ENCODE results near the gene VSTM2L. TPM values are rescaled to one million over a fixed set of nuclear protein-coding genes. Genes with fewer than 3 reads are reported as not detected.

VSTM2L gene
- total and polyA plus RNA-seq, 2 of the 13 experiments (the other 11 are each of a cell fraction or from before 2014, with no cell fraction given), result not detected

DNA sequence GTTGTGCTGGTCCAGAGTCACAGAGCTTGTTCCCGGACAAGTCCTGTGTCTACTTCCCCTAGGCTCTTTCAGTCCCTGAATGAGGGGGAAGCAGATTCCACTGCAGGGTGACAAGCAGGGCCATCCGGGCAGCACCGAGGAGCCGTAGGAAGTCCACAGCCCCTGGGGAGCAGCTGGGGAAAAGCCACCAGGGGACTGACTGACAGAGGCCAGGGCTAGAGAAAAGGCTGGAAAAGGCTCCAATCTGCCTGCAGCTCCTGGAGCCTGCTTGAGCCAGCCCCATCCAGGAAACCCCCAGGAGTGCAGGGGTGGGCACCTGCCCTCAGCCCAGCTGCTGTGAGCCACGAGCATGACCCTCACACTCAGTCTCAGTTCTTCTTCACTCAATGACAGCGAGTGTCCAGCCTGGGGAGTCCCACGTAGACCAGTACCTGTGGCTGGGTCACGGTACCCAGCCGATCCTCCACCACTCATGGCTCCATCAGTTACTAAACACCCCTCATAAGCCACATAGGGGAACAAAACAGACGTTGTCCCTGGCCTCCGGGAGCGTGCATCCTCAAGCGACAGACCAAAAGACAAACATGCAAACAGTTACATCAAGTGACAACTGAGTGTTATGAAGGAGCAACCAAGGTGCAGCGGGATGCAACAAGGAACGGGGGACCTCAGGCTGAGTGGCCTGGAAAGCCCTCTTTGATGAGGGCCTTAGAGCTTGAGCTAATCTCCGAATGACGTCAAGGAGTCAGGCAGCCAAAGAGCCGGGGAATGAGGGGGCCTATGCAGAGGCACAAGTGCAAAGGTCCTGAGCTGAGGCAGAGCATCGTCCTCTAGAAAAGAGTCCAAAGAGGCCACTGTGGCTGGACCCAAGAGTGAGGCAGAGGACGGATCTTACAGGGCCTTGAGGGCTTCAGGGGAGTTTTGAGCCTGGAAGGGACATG, 24.8 kb upstream of the VSTM2L start (continued):
- TF ChIP-seq KDM2A (CRISPR knock-in tag; IDR thresholded peaks at IDR 0.05; ENCODE audit: borderline replicate concordance, low read depth) (peak; percentile 53; the same call in 1 of the 2 replicates), ZNF530 (CRISPR knock-in tag; IDR thresholded peaks at IDR 0.05; ENCODE audit: low read depth) (no peak), ZNF567 (CRISPR knock-in tag; IDR thresholded peaks at IDR 0.05; ENCODE audit: borderline replicate concordance) (no peak), HNF4A (CRISPR knock-in tag; IDR thresholded peaks at IDR 0.05) (peak; percentile 87), RFX3 (CRISPR knock-in tag; IDR thresholded peaks at IDR 0.05) (no peak), DNMT1 (CRISPR knock-in tag; IDR thresholded peaks at IDR 0.05) (no peak), MED8 (CRISPR knock-in tag; IDR thresholded peaks at IDR 0.05; ENCODE audit: insufficient replicate concordance) (no peak), TIGD3 (CRISPR knock-in tag; IDR thresholded peaks at IDR 0.05; ENCODE audit: borderline replicate concordance) (no peak), ELK4 (CRISPR knock-in tag; IDR thresholded peaks at IDR 0.05; ENCODE audit: borderline replicate concordance) (no peak), ZNF44 (CRISPR knock-in tag; IDR thresholded peaks at IDR 0.05) (no peak), SMAD3 (CRISPR knock-in tag; IDR thresholded peaks at IDR 0.05) (no peak), ZNF775 (CRISPR knock-in tag; IDR thresholded peaks at IDR 0.05; ENCODE audit: borderline replicate concordance) (no peak), ZNF124 (CRISPR knock-in tag; IDR thresholded peaks at IDR 0.05) (no peak), CBFB (CRISPR knock-in tag; IDR thresholded peaks at IDR 0.05) (no peak), MED13 (CRISPR knock-in tag; IDR thresholded peaks at IDR 0.05) (no peak), HHEX (CRISPR knock-in tag; IDR thresholded peaks at IDR 0.05) (no peak)
- TF ChIP-seq, protein P1, sequence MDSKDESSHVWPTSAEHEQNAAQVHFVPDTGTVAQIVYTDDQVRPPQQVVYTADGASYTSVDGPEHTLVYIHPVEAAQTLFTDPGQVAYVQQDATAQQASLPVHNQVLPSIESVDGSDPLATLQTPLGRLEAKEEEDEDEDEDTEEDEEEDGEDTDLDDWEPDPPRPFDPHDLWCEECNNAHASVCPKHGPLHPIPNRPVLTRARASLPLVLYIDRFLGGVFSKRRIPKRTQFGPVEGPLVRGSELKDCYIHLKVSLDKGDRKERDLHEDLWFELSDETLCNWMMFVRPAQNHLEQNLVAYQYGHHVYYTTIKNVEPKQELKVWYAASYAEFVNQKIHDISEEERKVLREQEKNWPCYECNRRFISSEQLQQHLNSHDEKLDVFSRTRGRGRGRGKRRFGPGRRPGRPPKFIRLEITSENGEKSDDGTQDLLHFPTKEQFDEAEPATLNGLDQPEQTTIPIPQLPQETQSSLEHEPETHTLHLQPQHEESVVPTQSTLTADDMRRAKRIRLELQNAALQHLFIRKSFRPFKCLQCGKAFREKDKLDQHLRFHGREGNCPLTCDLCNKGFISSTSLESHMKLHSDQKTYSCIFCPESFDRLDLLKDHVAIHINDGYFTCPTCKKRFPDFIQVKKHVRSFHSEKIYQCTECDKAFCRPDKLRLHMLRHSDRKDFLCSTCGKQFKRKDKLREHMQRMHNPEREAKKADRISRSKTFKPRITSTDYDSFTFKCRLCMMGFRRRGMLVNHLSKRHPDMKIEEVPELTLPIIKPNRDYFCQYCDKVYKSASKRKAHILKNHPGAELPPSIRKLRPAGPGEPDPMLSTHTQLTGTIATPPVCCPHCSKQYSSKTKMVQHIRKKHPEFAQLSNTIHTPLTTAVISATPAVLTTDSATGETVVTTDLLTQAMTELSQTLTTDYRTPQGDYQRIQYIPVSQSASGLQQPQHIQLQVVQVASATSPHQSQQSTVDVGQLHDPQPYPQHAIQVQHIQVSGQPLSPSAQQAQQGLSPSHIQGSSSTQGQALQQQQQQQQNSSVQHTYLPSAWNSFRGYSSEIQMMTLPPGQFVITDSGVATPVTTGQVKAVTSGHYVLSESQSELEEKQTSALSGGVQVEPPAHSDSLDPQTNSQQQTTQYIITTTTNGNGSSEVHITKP (CRISPR knock-in tag; IDR thresholded peaks at IDR 0.05; ENCODE audit: low read depth), result no peak
- TF ChIP-seq, protein P2, sequence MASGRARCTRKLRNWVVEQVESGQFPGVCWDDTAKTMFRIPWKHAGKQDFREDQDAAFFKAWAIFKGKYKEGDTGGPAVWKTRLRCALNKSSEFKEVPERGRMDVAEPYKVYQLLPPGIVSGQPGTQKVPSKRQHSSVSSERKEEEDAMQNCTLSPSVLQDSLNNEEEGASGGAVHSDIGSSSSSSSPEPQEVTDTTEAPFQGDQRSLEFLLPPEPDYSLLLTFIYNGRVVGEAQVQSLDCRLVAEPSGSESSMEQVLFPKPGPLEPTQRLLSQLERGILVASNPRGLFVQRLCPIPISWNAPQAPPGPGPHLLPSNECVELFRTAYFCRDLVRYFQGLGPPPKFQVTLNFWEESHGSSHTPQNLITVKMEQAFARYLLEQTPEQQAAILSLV (CRISPR knock-in tag; IDR thresholded peaks at IDR 0.05; ENCODE audit: borderline replicate concordance), result no peak
- TF ChIP-seq, protein P3, sequence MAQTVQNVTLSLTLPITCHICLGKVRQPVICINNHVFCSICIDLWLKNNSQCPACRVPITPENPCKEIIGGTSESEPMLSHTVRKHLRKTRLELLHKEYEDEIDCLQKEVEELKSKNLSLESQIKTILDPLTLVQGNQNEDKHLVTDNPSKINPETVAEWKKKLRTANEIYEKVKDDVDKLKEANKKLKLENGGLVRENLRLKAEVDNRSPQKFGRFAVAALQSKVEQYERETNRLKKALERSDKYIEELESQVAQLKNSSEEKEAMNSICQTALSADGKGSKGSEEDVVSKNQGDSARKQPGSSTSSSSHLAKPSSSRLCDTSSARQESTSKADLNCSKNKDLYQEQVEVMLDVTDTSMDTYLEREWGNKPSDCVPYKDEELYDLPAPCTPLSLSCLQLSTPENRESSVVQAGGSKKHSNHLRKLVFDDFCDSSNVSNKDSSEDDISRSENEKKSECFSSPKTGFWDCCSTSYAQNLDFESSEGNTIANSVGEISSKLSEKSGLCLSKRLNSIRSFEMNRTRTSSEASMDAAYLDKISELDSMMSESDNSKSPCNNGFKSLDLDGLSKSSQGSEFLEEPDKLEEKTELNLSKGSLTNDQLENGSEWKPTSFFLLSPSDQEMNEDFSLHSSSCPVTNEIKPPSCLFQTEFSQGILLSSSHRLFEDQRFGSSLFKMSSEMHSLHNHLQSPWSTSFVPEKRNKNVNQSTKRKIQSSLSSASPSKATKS (CRISPR knock-in tag; IDR thresholded peaks at IDR 0.05), result no peak

All from HepG2 (cell line).